ENCODE results near the gene UGT1A8. TPM values are rescaled to one million over a fixed set of nuclear protein-coding genes. Genes with fewer than 3 reads are reported as not detected.
"Not testable (repeated sequence)": the region's sequence is repeated elsewhere in the genome, so short reads cannot be mapped to it uniquely, and the experiment has no call there.

Gene UGT1A8
- polyA plus RNA-seq, 4 donors: not detected

GRCh38 chr2:233638836-233639235 lies 21.4 kb downstream of the UGT1A8 start:
- DNase-seq (ENCODE audit: low read depth in 4 of 4, low spot score in 3 of 4): no peak

- DNase-seq (ENCODE audit: low read depth in 4 of 4, low spot score in 3 of 4): no peak
These were observed 22.4 kb downstream of the UGT1A8 start for GRCh38 chr2:233639860-233640259.

GRCh38 chr2:233643128-233643527 lies 25.7 kb downstream of the UGT1A8 start:
- no peak for DNase-seq (ENCODE audit: low read depth in 4 of 4, low spot score in 3 of 4)

- DNase-seq (ENCODE audit: low read depth in 4 of 4, low spot score in 3 of 4): not testable (repeated sequence)
These were observed 28.6 kb downstream of the UGT1A8 start for GRCh38 chr2:233646033-233646432.

GRCh38 chr2:233650981-233651380 lies 33.5 kb downstream of the UGT1A8 start:
- DNase-seq (ENCODE audit: low read depth in 4 of 4, low spot score in 3 of 4): no peak

GRCh38 chr2:233651430-233651829 lies 34.0 kb downstream of the UGT1A8 start:
- DNase-seq (ENCODE audit: low read depth in 4 of 4, low spot score in 3 of 4): no peak

- no peak for DNase-seq (ENCODE audit: low read depth in 4 of 4, low spot score in 3 of 4)
These were observed 37.1 kb downstream of the UGT1A8 start for GRCh38 chr2:233654501-233654900.

- DNase-seq (ENCODE audit: low read depth in 4 of 4, low spot score in 3 of 4): no peak
These were observed 37.6 kb downstream of the UGT1A8 start for GRCh38 chr2:233655043-233655442.

- DNase-seq (ENCODE audit: low read depth in 4 of 4, low spot score in 3 of 4): not testable (repeated sequence)
These were observed 38.5 kb downstream of the UGT1A8 start for GRCh38 chr2:233655943-233656342.

- DNase-seq (ENCODE audit: low read depth in 4 of 4, low spot score in 3 of 4): no peak
These were observed 39.0 kb downstream of the UGT1A8 start for GRCh38 chr2:233656443-233656842.

GRCh38 chr2:233658610-233659009 lies 41.2 kb downstream of the UGT1A8 start:
- no peak for DNase-seq (ENCODE audit: low read depth in 4 of 4, low spot score in 3 of 4)

- no peak for DNase-seq (ENCODE audit: low read depth in 4 of 4, low spot score in 3 of 4)
These were observed 46.5 kb downstream of the UGT1A8 start for GRCh38 chr2:233663911-233664310.

GRCh38 chr2:233668605-233669260 lies 51.3 kb downstream of the UGT1A8 start:
- DNase-seq (ENCODE audit: low read depth in 4 of 4, low spot score in 3 of 4): no peak

- DNase-seq (ENCODE audit: low read depth in 4 of 4, low spot score in 3 of 4): no peak
These were observed 54.1 kb downstream of the UGT1A8 start, which contains the start of gene UGT1A9 for GRCh38 chr2:233671290-233672161. Gene UGT1A9, plus strand, starts transcription at chr2:233671898. Its CDS starts 37 bp downstream, at chr2:233671935.

- no peak for DNase-seq (ENCODE audit: low read depth in 4 of 4, low spot score in 3 of 4)
These were observed 55.5 kb downstream of the UGT1A8 start for GRCh38 chr2:233672886-233673285.

GRCh38 chr2:233673896-233674295 lies 56.5 kb downstream of the UGT1A8 start:
- DNase-seq (ENCODE audit: low read depth in 4 of 4, low spot score in 3 of 4): no peak

- DNase-seq (ENCODE audit: low read depth in 4 of 4, low spot score in 3 of 4): no peak
These were observed 56.9 kb downstream of the UGT1A8 start for GRCh38 chr2:233674314-233674713.

- DNase-seq (ENCODE audit: low read depth in 4 of 4, low spot score in 3 of 4): no peak
These were observed 57.6 kb downstream of the UGT1A8 start for GRCh38 chr2:233674995-233675394.

- DNase-seq (ENCODE audit: low read depth in 4 of 4, low spot score in 3 of 4): no peak
These were observed 58.6 kb downstream of the UGT1A8 start for GRCh38 chr2:233676046-233676445.

- no peak for DNase-seq (ENCODE audit: low read depth in 4 of 4, low spot score in 3 of 4)
These were observed 61.8 kb downstream of the UGT1A8 start for GRCh38 chr2:233679196-233679595.

GRCh38 chr2:233680361-233681045 lies 63.1 kb downstream of the UGT1A8 start:
- no peak for DNase-seq (ENCODE audit: low read depth in 4 of 4, low spot score in 3 of 4)

All from left renal pelvis (tissue), 4 donors.